Measurements from ENCODE around the gene NPAS3. TPM values are rescaled to one million over a fixed set of nuclear protein-coding genes. Genes with fewer than 3 reads are reported as not detected.

Gene NPAS3
- total RNA-seq, 1 donor from 2014 or later: 2.5 TPM

- Histone ChIP-seq H3K9me3 (replicated peaks) (no peaks in the 10 kb centered on the region), H3K36me3 (no peaks in the 10 kb centered on the region), H3K27me3 (ENCODE audit: low read depth) (peaks cover 24% of the 10 kb centered on the region), H3K27ac (replicated peaks) (no peak overlapping the region), H3K4me1 (no peaks in the 10 kb centered on the region), H3K4me3 (no peak overlapping the region)
- no peak for TF ChIP-seq CTCF (IDR thresholded peaks at IDR 0.05; ENCODE audit: borderline replicate concordance)
- intact Hi-C loops (cut with micrococcal nuclease): no loop called here
- DNase-seq: no peak
Measured at GRCh38 chr14:33814010-33814409, 875.3 kb downstream of the NPAS3 start.

GRCh38 chr14:33833706-33834465 is 895.2 kb downstream of the NPAS3 start:
- Histone ChIP-seq H3K9me3 (replicated peaks) (no peaks in the 10 kb centered on the region), H3K4me3 (no peak overlapping the region), H3K27ac (replicated peaks) (no peak overlapping the region), H3K36me3 (no peaks in the 10 kb centered on the region), H3K27me3 (ENCODE audit: low read depth) (no peaks in the 10 kb centered on the region), H3K4me1 (peaks cover 6% of the 10 kb centered on the region)
- intact Hi-C loops (cut with micrococcal nuclease): no loop called here
- no peak for TF ChIP-seq CTCF (IDR thresholded peaks at IDR 0.05; ENCODE audit: borderline replicate concordance)
- DNase-seq: no peak

- intact Hi-C loops (cut with micrococcal nuclease): loop anchor here (5.0 kb wide), 1 partner anchor 468 kb away; no protein-coding TSS in a partner anchor
- TF ChIP-seq CTCF (IDR thresholded peaks at IDR 0.05; ENCODE audit: borderline replicate concordance): no peak
- peaks cover 9% of the 10 kb centered on the region for H3K4me1 ChIP-seq
Measured at GRCh38 chr14:33834466-33835260, 896.0 kb downstream of the NPAS3 start.

GRCh38 chr14:33835261-33835655 is 896.6 kb downstream of the NPAS3 start:
- no peak overlapping the region for H3K27ac ChIP-seq (replicated peaks)
- intact Hi-C loops (cut with micrococcal nuclease): loop anchor here (5.0 kb wide), 1 partner anchor 467 kb away; no protein-coding TSS in a partner anchor
- DNase-seq: no peak
- H3K27me3 ChIP-seq (ENCODE audit: low read depth): no peaks in the 10 kb centered on the region
- TF ChIP-seq CTCF (IDR thresholded peaks at IDR 0.05; ENCODE audit: borderline replicate concordance): no peak
- H3K36me3 ChIP-seq: no peaks in the 10 kb centered on the region
- no peak overlapping the region for H3K4me3 ChIP-seq
- H3K9me3 ChIP-seq (replicated peaks): no peaks in the 10 kb centered on the region
- peaks cover 14% of the 10 kb centered on the region for H3K4me1 ChIP-seq

More at GRCh38 chr14:33834466-33835260, 896.0 kb downstream of the NPAS3 start:
- Histone ChIP-seq H3K27ac (replicated peaks) (no peak overlapping the region), H3K27me3 (ENCODE audit: low read depth) (no peaks in the 10 kb centered on the region), H3K4me3 (no peak overlapping the region), H3K9me3 (replicated peaks) (no peaks in the 10 kb centered on the region), H3K36me3 (no peaks in the 10 kb centered on the region)
- DNase-seq: no peak

- intact Hi-C loops (cut with micrococcal nuclease): loop anchor here (5.0 kb wide), 1 partner anchor 467 kb away; no protein-coding TSS in a partner anchor
- no peaks in the 10 kb centered on the region for H3K36me3 ChIP-seq
- peaks cover 14% of the 10 kb centered on the region for H3K4me1 ChIP-seq
- no peak overlapping the region for H3K27ac ChIP-seq (replicated peaks)
- H3K4me3 ChIP-seq: no peak overlapping the region
- DNase-seq: no peak
- TF ChIP-seq CTCF (IDR thresholded peaks at IDR 0.05; ENCODE audit: borderline replicate concordance): no peak
- no peaks in the 10 kb centered on the region for H3K27me3 ChIP-seq (ENCODE audit: low read depth)
- H3K9me3 ChIP-seq (replicated peaks): no peaks in the 10 kb centered on the region
Measured at GRCh38 chr14:33835677-33836076, 897.0 kb downstream of the NPAS3 start.
